ENCODE measurements around the gene EIF4G2.

GRCh38 chr11:10770626-10771254 is 38.0 kb downstream of the EIF4G2 start:
- TF ChIP-seq RFX5 (IDR thresholded peaks at IDR 0.05; ENCODE audit: borderline replicate concordance, low read depth, low read length) (no peak), CTCF (IDR thresholded peaks at IDR 0.05; ENCODE audit: control extremely low read depth in 1 of 3, insufficient read depth in 1 of 3, low read depth in 1 of 3, low read length in 3 of 3) (peak; percentile 12 to 84 (median 60)), BRCA1 (IDR thresholded peaks at IDR 0.05; ENCODE audit: low read depth, low read length) (no peak), MAX (IDR thresholded peaks at IDR 0.05) (no peak), SIX5 (IDR thresholded peaks at IDR 0.05; ENCODE audit: low read depth, low read length) (no peak), TCF12 (IDR thresholded peaks at IDR 0.05; ENCODE audit: low read depth, low read length) (no peak), POLR2AphosphoS5 (IDR thresholded peaks at IDR 0.05; ENCODE audit: low read depth, low read length) (no peak), EZH2 (IDR thresholded peaks at IDR 0.05; ENCODE audit: low read depth, low read length, severe bottlenecking) (no peak), POLR2A (IDR thresholded peaks at IDR 0.05; ENCODE audit: control extremely low read depth in 1 of 2, low read depth in 2 of 2, low read length in 2 of 2) (no peak), CEBPB (IDR thresholded peaks at IDR 0.05; ENCODE audit: low read depth, low read length) (no peak), FOSL1 (IDR thresholded peaks at IDR 0.05; ENCODE audit: insufficient read depth, low read depth, low read length) (no peak)

Measured in H1 (cell line).